ENCODE results near the gene AMIGO3.
A peak's percentile ranks its signal among the peaks of the same experiment; 100 is the strongest.

The AMIGO3 gene

DNA sequence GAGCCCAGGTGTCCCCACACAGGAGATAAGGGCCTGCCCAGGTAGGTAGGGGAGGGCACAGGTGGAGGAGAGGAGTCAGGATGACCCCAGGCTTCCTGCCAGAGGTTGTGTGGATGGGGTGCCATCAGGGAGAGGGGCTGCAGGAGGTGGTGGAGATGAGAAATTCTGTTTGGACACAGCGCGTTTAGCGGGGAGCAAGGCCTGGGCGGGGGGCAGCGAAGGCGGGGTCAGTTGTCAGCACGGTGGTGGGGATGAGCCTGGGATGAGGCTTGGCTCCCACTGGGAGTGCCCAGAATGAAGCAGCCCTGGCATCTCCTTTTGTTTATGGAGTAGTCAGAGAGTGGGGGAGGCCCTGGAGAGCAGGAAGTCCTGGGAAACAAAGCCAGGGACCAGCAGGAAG is 15.5 kb downstream of the AMIGO3 start:
- Histone ChIP-seq H3K23ac (ENCODE audit: low read length) (no peak overlapping the region), H3K4me1 (ENCODE audit: control insufficient read depth in 1 of 2, insufficient read depth in 2 of 2, low read length in 2 of 2) (peaks cover under 1 to 2% of the 10 kb centered on the region in 2 experiments), H3K9me3 (ENCODE audit: insufficient read depth, low read depth, low read length) (peaks cover 2% of the 10 kb centered on the region), H3K4me3 (ENCODE audit: low read depth, low read length) (no peak overlapping the region), H4K8ac (ENCODE audit: low read depth, low read length) (no peak overlapping the region), H3K79me1 (ENCODE audit: low read length) (no peaks in the 10 kb centered on the region), H3K79me2 (ENCODE audit: control insufficient read depth, insufficient read depth, low read length, poor library complexity) (no peaks in the 10 kb centered on the region), H2BK120ac (ENCODE audit: insufficient read depth, low read length, poor library complexity) (no peak overlapping the region), H2AFZ (ENCODE audit: insufficient read depth, low read length, poor library complexity) (no peak overlapping the region), H2AK5ac (ENCODE audit: low read length) (no peak overlapping the region), H3K4me2 (ENCODE audit: low read length) (no peak overlapping the region), H3K36me3 (ENCODE audit: control insufficient read depth in 1 of 2, insufficient read depth in 2 of 2, low read length in 2 of 2) (peaks cover 47 to 62% of the 10 kb centered on the region in 2 experiments), H4K12ac (ENCODE audit: low read depth, low read length) (no peak overlapping the region), H2BK5ac (ENCODE audit: low read depth, low read length, poor library complexity) (no peak overlapping the region), H2BK12ac (ENCODE audit: low read length) (no peak overlapping the region), H3K4ac (ENCODE audit: low read depth, low read length) (no peak overlapping the region), H3K14ac (ENCODE audit: low read length) (no peak overlapping the region), H3K27me3 (ENCODE audit: insufficient read depth, low read length) (no peaks in the 10 kb centered on the region), H3K18ac (ENCODE audit: low read length) (no peak overlapping the region), H4K91ac (ENCODE audit: low read depth, low read length) (no peak overlapping the region), H3K27ac (ENCODE audit: low read depth, low read length) (no peak overlapping the region), H3K9ac (ENCODE audit: low read length) (no peak overlapping the region)
- no peak for DNase-seq
- WGBS (ENCODE audit: extremely low coverage, insufficient coverage, insufficient read length) = no CpG with 5 or more reads among the region's 7 CpGs

DNA sequence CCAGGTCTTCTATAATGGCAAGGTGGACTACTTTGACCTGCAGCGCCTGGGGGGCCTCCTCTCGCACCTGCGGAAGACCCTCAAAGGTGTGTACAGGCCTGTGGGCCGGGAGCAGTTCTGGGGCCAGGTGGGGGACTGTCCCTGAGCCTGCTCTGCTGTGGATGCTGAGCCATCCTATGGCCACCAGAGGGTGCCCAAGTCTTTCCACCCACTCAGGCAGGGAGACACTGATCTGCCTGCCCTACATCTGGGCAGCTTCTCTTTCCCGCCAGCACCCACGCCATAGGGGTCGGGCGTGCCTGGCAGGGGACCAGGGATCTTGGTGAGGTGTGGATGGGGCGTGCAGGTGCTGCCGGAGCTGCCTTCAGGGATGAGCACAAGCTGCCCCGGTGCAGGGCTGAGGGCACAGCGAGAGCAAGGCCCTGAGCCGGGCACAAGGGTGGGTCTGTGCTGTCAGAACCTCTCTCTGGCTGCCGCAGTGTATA is 16.0 kb downstream of the AMIGO3 start:
- Histone ChIP-seq H3K4me3 (ENCODE audit: low read depth, low read length) (no peak overlapping the region), H2BK12ac (ENCODE audit: low read length) (no peak overlapping the region), H3K4me1 (ENCODE audit: control insufficient read depth in 1 of 2, insufficient read depth in 2 of 2, low read length in 2 of 2) (peaks cover 2 to 5% of the 10 kb centered on the region in 2 experiments), H2BK120ac (ENCODE audit: insufficient read depth, low read length, poor library complexity) (no peak overlapping the region), H3K79me2 (ENCODE audit: control insufficient read depth, insufficient read depth, low read length, poor library complexity) (no peaks in the 10 kb centered on the region), H4K91ac (ENCODE audit: low read depth, low read length) (no peak overlapping the region), H2BK5ac (ENCODE audit: low read depth, low read length, poor library complexity) (no peak overlapping the region), H2AK5ac (ENCODE audit: low read length) (no peak overlapping the region), H3K27ac (ENCODE audit: low read depth, low read length) (no peak overlapping the region), H3K79me1 (ENCODE audit: low read length) (no peaks in the 10 kb centered on the region), H4K8ac (ENCODE audit: low read depth, low read length) (no peak overlapping the region), H3K4me2 (ENCODE audit: low read length) (no peak overlapping the region), H4K12ac (ENCODE audit: low read depth, low read length) (no peak overlapping the region), H3K23ac (ENCODE audit: low read length) (no peak overlapping the region), H3K14ac (ENCODE audit: low read length) (no peak overlapping the region), H3K18ac (ENCODE audit: low read length) (no peak overlapping the region), H3K36me3 (ENCODE audit: control insufficient read depth in 1 of 2, insufficient read depth in 2 of 2, low read length in 2 of 2) (peaks cover 49 to 66% of the 10 kb centered on the region in 2 experiments), H2AFZ (ENCODE audit: insufficient read depth, low read length, poor library complexity) (no peak overlapping the region), H3K9ac (ENCODE audit: low read length) (no peak overlapping the region), H3K27me3 (ENCODE audit: insufficient read depth, low read length) (no peaks in the 10 kb centered on the region), H3K4ac (ENCODE audit: low read depth, low read length) (no peak overlapping the region), H3K9me3 (ENCODE audit: insufficient read depth, low read depth, low read length) (peaks cover 2% of the 10 kb centered on the region)
- no CpG with 5 or more reads among the region's 14 CpGs for WGBS (ENCODE audit: extremely low coverage, insufficient coverage, insufficient read length)
- peak; percentile 52 to 79 for DNase-seq

DNA sequence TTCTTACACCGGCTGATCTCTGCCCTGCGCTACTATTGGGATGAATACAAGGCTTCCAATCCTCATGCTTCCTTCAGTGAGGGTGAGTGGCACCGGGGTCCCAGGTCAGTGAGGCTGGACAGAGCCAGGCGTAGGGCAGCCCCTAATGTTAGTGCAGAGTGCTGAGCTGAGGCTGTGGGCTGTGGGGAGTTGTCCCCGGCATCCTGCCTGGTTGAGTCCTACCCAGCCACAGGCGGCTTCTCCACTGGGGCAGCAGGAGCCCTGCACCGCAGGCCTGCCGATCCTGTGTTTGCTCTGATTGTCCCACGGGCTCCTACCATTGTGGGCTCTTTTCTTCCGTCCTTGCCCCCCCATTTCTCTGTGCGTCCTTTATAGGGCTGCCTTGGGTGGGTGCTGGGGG is 16.8 kb downstream of the AMIGO3 start:
- H4K8ac ChIP-seq (ENCODE audit: low read depth, low read length) = no peak overlapping the region
- no peak overlapping the region for H4K91ac ChIP-seq (ENCODE audit: low read depth, low read length)
- no peak overlapping the region for H3K4ac ChIP-seq (ENCODE audit: low read depth, low read length)
- no peak overlapping the region for H4K12ac ChIP-seq (ENCODE audit: low read depth, low read length)
- H2BK5ac ChIP-seq (ENCODE audit: low read depth, low read length, poor library complexity) = no peak overlapping the region
- no peak overlapping the region for H3K27ac ChIP-seq (ENCODE audit: low read depth, low read length)
- no peak overlapping the region for H3K9ac ChIP-seq (ENCODE audit: low read length)
- DNase-seq = no peak
- H3K4me3 ChIP-seq (ENCODE audit: low read depth, low read length) = no peak overlapping the region
- no peak overlapping the region for H3K23ac ChIP-seq (ENCODE audit: low read length)
- H2AK5ac ChIP-seq (ENCODE audit: low read length) = no peak overlapping the region
- H3K4me1 ChIP-seq (ENCODE audit: control insufficient read depth in 1 of 2, insufficient read depth in 2 of 2, low read length in 2 of 2) = peaks cover 2 to 5% of the 10 kb centered on the region in 2 experiments
- no peaks in the 10 kb centered on the region for H3K79me1 ChIP-seq (ENCODE audit: low read length)
- no peak overlapping the region for H3K4me2 ChIP-seq (ENCODE audit: low read length)
- H3K14ac ChIP-seq (ENCODE audit: low read length) = no peak overlapping the region
- peaks cover 2% of the 10 kb centered on the region for H3K9me3 ChIP-seq (ENCODE audit: insufficient read depth, low read depth, low read length)
- H2BK12ac ChIP-seq (ENCODE audit: low read length) = no peak overlapping the region
- no peaks in the 10 kb centered on the region for H3K79me2 ChIP-seq (ENCODE audit: control insufficient read depth, insufficient read depth, low read length, poor library complexity)
- no peak overlapping the region for H2AFZ ChIP-seq (ENCODE audit: insufficient read depth, low read length, poor library complexity)
- H2BK120ac ChIP-seq (ENCODE audit: insufficient read depth, low read length, poor library complexity) = no peak overlapping the region
- WGBS (ENCODE audit: extremely low coverage, insufficient coverage, insufficient read length) = no CpG with 5 or more reads among the region's 11 CpGs
- peaks cover 54 to 74% of the 10 kb centered on the region in 2 experiments for H3K36me3 ChIP-seq (ENCODE audit: control insufficient read depth in 1 of 2, insufficient read depth in 2 of 2, low read length in 2 of 2)
- no peak overlapping the region for H3K18ac ChIP-seq (ENCODE audit: low read length)
- H3K27me3 ChIP-seq (ENCODE audit: insufficient read depth, low read length) = no peaks in the 10 kb centered on the region

DNA sequence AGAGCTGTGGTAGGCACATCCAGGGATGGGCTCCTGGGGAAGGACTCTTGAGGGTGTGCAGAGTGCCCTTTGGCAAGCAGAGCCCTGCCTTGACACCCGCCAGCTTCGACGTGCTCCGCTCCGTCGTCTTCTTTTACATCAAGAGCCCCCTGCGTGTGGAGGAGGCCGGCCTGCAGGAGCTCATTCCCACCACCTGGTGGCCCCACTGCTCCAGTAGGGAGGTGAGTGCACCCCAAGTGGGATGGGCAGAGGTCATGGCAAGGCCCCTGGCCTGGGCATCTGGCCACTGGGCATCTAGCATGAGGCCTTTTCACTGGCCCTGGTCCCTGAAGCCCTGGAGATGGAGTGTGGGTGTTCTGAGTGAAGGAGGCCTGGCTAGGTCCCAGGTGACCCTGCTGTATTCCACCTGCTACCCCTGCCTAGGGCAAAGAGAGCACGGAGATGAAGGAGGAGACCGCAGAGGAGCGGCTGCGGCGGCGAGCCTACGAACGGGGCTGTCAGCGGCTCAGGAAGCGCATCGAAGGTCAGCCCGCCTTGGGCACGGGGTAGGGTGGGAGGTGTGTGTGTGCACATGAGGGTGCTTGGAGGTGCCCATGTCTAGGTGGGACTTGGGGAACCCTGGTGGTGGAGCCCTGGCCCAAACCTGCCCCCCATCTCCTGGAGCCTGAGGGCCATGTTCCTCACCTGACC is 18.0 kb downstream of the AMIGO3 start:
- no peak overlapping the region for H3K23ac ChIP-seq (ENCODE audit: low read length)
- no peaks in the 10 kb centered on the region for H3K9me3 ChIP-seq (ENCODE audit: insufficient read depth, low read depth, low read length)
- H4K12ac ChIP-seq (ENCODE audit: low read depth, low read length) = no peak overlapping the region
- H3K4me2 ChIP-seq (ENCODE audit: low read length) = no peak overlapping the region
- peaks cover 59 to 76% of the 10 kb centered on the region in 2 experiments for H3K36me3 ChIP-seq (ENCODE audit: control insufficient read depth in 1 of 2, insufficient read depth in 2 of 2, low read length in 2 of 2)
- no peak overlapping the region for H3K18ac ChIP-seq (ENCODE audit: low read length)
- H2AK5ac ChIP-seq (ENCODE audit: low read length) = no peak overlapping the region
- no peak overlapping the region for H3K4ac ChIP-seq (ENCODE audit: low read depth, low read length)
- no peak overlapping the region for H4K8ac ChIP-seq (ENCODE audit: low read depth, low read length)
- no peak overlapping the region for H2AFZ ChIP-seq (ENCODE audit: insufficient read depth, low read length, poor library complexity)
- no peaks in the 10 kb centered on the region for H3K79me2 ChIP-seq (ENCODE audit: control insufficient read depth, insufficient read depth, low read length, poor library complexity)
- no peak for DNase-seq
- peak overlapping the region; percentile 41 for H3K9ac ChIP-seq (ENCODE audit: low read length)
- no CpG with 5 or more reads among the region's 21 CpGs for WGBS (ENCODE audit: extremely low coverage, insufficient coverage, insufficient read length)
- H3K27ac ChIP-seq (ENCODE audit: low read depth, low read length) = no peak overlapping the region
- no peak overlapping the region for H2BK12ac ChIP-seq (ENCODE audit: low read length)
- H4K91ac ChIP-seq (ENCODE audit: low read depth, low read length) = no peak overlapping the region
- H3K4me3 ChIP-seq (ENCODE audit: low read depth, low read length) = no peak overlapping the region
- no peak overlapping the region for H2BK120ac ChIP-seq (ENCODE audit: insufficient read depth, low read length, poor library complexity)
- H3K79me1 ChIP-seq (ENCODE audit: low read length) = no peaks in the 10 kb centered on the region
- H2BK5ac ChIP-seq (ENCODE audit: low read depth, low read length, poor library complexity) = no peak overlapping the region
- no peaks in the 10 kb centered on the region for H3K27me3 ChIP-seq (ENCODE audit: insufficient read depth, low read length)
- peaks cover 2 to 5% of the 10 kb centered on the region in 2 experiments for H3K4me1 ChIP-seq (ENCODE audit: control insufficient read depth in 1 of 2, insufficient read depth in 2 of 2, low read length in 2 of 2)
- H3K14ac ChIP-seq (ENCODE audit: low read length) = no peak overlapping the region
